ENCODE results near the gene FMNL1.
"Not testable (repeated sequence)": the region's sequence is repeated elsewhere in the genome, so short reads cannot be mapped to it uniquely, and the experiment has no call there.

Gene FMNL1, protein sequence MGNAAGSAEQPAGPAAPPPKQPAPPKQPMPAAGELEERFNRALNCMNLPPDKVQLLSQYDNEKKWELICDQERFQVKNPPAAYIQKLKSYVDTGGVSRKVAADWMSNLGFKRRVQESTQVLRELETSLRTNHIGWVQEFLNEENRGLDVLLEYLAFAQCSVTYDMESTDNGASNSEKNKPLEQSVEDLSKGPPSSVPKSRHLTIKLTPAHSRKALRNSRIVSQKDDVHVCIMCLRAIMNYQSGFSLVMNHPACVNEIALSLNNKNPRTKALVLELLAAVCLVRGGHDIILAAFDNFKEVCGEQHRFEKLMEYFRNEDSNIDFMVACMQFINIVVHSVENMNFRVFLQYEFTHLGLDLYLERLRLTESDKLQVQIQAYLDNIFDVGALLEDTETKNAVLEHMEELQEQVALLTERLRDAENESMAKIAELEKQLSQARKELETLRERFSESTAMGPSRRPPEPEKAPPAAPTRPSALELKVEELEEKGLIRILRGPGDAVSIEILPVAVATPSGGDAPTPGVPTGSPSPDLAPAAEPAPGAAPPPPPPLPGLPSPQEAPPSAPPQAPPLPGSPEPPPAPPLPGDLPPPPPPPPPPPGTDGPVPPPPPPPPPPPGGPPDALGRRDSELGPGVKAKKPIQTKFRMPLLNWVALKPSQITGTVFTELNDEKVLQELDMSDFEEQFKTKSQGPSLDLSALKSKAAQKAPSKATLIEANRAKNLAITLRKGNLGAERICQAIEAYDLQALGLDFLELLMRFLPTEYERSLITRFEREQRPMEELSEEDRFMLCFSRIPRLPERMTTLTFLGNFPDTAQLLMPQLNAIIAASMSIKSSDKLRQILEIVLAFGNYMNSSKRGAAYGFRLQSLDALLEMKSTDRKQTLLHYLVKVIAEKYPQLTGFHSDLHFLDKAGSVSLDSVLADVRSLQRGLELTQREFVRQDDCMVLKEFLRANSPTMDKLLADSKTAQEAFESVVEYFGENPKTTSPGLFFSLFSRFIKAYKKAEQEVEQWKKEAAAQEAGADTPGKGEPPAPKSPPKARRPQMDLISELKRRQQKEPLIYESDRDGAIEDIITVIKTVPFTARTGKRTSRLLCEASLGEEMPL

DNA sequence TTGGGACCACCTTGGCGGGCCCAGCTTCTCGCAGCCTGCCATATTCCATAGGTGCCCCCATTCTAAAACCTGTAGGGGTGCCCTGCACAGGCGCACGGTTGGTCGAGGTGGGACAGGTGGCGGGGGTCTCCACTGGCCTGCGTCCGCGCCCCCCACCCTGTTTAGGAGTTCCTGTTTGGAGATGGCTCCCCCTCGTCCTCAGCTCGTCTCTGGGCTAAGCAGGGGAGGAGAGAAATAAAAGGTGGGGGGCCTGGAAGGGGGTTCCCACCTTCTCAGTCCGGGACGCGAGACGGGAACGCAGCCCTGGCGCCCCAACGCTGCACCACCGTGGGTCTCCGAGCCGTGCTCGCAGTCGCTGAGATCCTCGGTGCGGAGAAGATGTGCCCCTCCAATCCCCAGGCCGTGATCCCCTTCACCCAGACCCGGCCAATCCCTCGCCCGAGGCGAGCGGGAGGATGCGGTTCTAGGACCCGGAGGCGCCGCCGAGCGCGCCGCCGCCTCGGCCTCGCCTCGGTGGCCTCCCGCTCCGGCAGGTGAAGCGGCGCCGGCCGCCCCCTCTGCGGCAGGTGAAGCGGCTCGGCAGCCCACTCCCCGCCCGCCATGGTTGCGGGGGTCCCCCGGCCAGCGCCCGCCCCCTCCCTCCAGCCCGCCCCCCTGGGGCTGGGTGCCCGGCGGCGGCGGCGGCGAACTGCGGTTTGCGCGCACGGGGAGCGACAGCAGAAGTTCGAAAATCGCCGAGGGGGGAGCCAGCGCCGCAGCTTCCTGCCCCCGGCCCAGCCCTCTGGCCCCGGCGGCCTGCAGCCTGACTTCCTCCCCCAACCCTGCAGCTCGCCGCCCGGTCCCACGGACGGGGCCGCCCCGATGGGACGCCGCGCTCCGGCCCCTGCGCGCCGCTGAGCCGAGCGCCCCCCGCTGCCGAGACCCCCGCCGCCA lies at the start of gene FMNL1:
Gene FMNL1 (plus strand): TSS at position 805 of the 933 bp plus-strand sequence. CDS start 240 bp downstream, outside the sequence.
- DNase-seq (ENCODE audit: low spot score), result no peak

DNA sequence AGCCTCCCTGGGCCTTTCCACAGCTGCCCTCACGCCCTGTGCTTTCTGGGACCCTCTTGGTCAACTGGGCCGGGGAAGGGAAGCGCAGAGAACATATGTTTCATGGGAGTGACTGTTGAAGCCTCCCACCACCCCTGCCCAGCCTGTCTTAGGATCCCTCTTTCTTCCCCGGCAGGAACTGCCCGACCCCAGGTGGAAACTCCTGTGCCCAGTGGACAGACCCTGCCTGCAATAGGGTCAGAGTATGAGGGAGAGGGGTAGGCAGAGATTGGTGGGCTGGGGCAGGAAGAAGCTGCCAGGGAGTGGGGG lies 49.5 kb upstream of the FMNL1 start:
- no peak for DNase-seq (ENCODE audit: low spot score)

DNA sequence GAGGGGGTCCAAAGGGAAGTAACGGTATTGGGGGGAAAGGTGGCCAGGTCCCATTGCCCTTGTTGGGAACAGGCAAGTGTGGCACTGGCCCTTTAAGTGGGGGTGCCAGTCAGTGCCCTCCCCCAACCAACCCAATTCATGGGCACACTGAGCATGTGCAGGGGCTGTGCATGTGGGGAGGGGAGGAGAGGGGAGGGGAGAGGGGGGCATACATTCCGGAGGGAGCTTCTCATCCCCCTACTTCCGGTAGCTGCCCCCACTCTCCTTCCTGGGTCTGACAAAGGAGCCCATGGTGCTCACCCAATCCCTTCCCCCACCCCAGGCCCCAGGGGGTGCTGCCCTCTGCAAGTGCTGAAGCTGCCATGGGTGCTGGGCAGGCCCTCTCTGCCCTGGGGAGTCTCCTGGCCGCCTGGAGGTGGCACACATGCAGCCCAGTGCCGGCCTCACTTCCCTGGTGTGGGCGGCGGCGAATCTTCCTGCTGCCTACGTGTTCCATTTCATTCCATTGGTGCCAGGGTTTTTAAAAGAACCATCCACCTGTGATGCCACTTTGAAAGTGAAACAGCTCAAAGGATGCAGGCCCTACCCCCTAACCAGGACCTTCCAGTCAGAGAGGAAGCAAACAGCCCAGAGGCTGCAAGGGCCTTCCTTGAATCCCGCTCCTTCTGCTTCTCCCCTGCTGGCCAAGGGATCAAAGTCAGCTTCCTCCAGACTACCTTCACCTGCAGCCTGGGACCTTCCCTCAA lies 49.0 kb upstream of the FMNL1 start:
- DNase-seq (ENCODE audit: low spot score), result no peak

DNA sequence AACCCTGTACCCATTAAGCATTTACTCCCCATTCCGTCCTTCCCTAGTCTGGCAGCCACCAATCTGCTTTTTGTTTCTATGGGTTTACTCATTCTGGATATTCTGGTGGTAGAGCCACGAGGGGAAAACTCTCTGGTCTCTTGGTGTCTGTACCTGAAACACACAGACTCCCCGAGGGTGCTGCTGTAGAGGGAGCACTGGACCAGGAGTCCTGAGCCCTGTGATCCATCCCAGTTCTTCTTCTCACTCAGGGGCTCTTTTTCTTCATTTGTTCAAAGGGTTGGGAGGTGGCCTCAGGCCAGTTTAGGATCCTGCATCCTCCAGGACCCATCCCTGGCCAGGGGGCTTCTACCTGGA lies 45.9 kb upstream of the FMNL1 start:
- DNase-seq (ENCODE audit: low spot score), result no peak

- DNase-seq (ENCODE audit: low spot score), result no peak
Measured at GRCh38 chr17:45177563-45177962, 44.1 kb upstream of the FMNL1 start.

GRCh38 chr17:45184144-45184543 lies 37.5 kb upstream of the FMNL1 start:
- DNase-seq (ENCODE audit: low spot score), result no peak

- no peak for DNase-seq (ENCODE audit: low spot score)
Measured at GRCh38 chr17:45186801-45187354, 34.8 kb upstream of the FMNL1 start.

DNA sequence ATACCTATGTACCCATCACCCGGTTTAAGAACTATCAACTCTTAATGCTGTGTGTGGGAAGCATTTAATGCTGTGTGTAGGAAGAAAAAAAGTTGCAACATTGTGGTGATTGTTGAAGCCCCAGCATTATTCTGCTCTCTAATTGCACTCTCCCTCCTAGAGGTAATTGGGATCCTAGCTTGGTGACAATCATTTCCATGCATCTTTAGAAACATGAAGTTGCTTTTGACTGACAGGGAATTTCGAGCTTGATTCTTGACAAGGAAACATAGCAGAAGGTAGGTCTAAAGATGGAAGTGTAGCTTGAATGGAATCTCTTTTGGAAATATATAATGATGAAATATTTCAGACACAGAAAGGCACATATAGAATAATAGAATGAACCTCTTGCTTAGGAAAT lies 32.7 kb upstream of the FMNL1 start:
- DNase-seq (ENCODE audit: low spot score), result no peak

DNA sequence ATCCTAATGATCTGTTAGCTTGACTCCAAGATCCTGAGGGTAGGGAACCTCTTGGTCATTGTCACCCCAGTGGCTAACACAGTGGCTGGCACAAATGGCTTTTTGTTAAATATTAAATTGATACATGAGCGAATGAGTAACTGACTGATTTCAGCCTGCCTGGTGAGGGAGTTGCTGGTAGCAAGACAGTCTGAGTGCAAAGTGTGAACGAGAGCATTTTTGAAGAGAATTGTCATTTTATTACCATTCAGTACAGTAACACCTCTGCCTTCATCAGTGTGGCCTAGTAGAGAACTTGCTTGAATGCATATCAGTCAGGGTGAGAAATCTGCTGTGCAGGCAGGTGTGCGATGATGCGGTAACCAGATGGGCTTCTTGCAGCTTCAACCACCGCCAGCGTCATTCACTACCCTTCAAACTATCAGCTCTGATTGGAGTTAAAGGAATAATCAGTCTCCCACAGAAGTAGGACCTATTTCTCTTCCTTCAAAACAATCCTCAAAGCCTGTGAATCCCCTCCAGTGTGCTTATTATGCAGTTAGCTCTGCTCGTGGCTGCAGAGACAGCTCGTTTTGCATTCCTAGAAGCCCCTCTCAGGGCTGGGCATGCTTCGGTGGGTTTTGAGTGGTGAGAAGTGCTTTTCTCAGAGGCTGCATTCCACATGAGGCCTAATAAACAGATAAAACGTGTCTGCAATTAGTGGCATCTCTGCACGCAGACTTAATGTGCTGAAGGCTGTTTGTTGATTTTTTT lies 31.0 kb upstream of the FMNL1 start:
- no peak for DNase-seq (ENCODE audit: low spot score)

- no peak for DNase-seq (ENCODE audit: low spot score)
Measured at GRCh38 chr17:45195424-45195823, 26.3 kb upstream of the FMNL1 start.

- DNase-seq (ENCODE audit: low spot score), result no peak
Measured at GRCh38 chr17:45197108-45197507, 24.6 kb upstream of the FMNL1 start.

GRCh38 chr17:45197555-45198334 lies 23.9 kb upstream of the FMNL1 start:
- peak; percentile 90 for DNase-seq (ENCODE audit: low spot score)

DNA sequence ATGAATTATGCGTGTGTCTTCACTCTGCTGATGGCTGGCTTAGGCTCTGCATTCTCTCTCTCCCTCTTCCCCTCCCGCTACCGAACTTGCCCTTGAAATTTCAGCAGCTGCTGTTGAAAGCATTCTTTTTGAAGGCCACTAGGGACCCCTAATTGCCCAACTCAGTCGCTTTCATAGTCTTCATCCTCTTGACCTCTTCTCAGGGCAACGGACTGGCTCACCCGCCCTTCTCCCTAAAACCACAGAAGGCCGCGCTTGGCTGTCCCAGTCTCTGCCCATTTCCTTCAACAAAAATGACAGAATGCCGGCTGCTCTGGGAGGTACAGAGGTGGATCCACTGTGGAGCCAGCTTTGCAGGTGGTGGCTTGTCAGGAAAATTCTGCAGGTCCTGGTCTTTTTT lies 21.0 kb upstream of the FMNL1 start:
- no peak for DNase-seq (ENCODE audit: low spot score)

DNA sequence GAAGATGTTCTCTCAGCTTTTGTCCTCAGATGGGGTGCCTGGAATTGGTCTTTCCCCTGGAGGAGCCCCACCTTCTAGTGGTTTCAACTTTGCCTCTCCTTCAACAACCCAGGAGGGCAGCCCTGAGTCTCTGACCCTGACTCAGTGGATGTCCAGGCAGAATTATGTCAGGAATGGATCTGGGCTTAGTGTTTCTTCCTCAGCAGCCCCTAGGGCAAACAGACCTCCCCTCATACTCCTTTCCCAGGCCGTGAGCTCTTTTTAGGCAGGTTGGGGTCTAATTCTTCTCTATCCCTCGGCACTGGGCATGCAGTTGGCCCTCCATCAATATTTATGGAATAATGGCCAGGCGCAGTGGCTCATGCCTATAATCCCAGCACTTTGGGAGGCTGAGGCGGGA lies 20.2 kb upstream of the FMNL1 start:
- no peak for DNase-seq (ENCODE audit: low spot score)

DNA sequence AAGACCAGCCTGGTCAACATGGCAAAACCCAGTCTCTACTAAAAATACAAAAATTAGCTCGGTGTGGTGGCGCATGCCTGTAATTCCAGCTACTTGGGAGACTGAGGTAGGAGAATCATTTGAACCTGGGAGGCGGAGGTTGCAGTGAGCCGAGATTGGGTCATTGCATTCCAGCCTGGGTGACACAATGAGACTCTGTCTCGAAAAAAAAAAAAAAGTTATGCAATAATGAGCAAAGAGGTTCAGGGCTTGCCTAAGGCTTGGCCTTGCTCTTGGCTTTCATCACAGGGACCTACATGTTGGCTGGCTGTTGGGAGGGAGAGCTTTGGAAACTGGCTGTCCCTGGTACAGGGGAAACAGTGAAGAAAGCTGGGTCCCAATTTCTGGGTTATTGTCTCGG lies 19.8 kb upstream of the FMNL1 start:
- not testable (repeated sequence) for DNase-seq (ENCODE audit: low spot score)

- DNase-seq (ENCODE audit: low spot score), result peak; percentile 80
Measured at GRCh38 chr17:45218895-45219661, 2.6 kb upstream of the FMNL1 start.

DNA sequence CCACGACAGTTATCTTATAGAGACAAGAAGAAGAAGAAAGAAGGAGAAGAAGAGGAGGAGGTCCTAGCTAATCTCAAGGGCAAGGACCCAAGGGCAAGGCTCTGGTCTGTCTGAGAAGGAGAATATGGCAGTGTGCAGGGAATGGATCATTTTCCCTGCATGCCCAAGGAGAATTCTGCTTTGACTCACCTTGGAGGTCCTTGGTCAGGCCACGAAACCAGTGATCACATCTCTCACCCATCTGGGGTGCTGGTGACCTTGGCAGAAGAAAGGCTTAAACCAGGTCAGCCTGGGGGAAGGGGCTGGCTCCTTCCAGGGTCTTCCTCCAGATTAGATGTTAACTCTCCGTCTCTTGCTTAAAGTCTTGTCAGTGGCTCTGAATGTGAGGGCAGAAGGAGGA lies 1.6 kb upstream of the FMNL1 start:
- no peak for DNase-seq (ENCODE audit: low spot score)

GRCh38 chr17:45222014-45222288 lies 266 bp downstream of the FMNL1 start:
- DNase-seq (ENCODE audit: low spot score), result no peak
